Measurements from ENCODE around the gene TRIM3. TPM values are rescaled to one million over a fixed set of nuclear protein-coding genes. Genes with fewer than 3 reads are reported as not detected.

The TRIM3 gene
- total and polyA plus RNA-seq, 9 donors = 11.4 to 20.0 (median 15.3) TPM

DNA sequence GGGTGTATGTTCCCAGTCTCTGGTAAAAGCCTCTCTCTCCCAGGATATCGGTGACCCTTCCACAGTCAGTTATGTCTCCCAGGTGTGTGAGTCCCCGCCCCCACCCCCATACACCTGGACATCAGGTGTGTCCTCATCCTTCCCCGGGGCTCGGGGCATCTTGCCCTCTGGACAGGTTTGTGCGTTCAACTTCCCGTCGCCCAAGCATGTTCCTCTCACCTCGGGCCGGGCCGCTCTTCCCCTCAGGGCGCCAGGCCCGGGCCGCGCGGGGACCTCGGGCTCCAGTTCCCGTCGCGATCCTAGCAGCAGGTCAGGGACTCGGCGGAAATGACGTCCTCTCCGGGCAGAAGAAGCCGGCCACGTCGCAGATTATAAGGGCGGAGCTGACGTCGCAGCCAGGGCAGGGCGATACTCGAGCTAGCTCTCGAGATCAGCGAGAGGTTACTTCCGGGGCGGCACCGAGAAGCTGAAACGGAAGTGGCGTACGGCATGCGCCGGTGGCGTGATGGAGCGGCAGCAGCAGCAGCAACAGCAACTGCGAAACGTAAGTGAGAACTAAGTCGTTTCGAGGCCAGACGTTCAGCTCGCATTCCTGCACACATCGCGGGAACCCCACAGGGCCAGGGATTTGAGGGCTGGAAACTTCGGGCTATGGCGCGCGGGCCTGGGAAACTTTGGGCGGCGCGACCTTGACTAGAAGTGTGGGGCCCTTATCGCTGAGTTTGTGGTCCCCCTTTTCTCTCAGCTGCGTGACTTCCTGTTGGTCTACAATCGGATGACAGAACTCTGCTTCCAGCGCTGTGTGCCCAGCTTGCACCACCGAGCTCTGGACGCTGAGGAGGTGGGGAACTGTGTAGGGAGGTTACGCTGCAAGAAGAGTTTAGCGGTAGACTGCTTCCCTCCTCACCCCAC, 7.5 kb upstream of the TRIM3 start, which contains the start of the genes ARFIP2 and TIMM10B:
ARFIP2 (minus strand) TSS at position 320 of the 912 bp plus-strand sequence. CDS start 910 bp downstream, outside the sequence.
TIMM10B (plus strand) TSS at position 490 of the 912 bp plus-strand sequence; CDS start at position 506, 16 bp downstream.
- Histone ChIP-seq H3K4me1 (ENCODE audit: control insufficient read depth, insufficient read depth, low read length) (peaks cover 20% of the 10 kb centered on the region), H3K36me3 (ENCODE audit: control insufficient read depth, insufficient read depth, low read length) (peaks cover 69% of the 10 kb centered on the region), H3K27me3 (ENCODE audit: control insufficient read depth, insufficient read depth, low read length) (no peaks in the 10 kb centered on the region), H3K4me3 (ENCODE audit: low read length) (peak within 1 kb of the TSS; percentile 94), H3K9me3 (replicated peaks; ENCODE audit: control insufficient read depth, low read depth, low read length) (no peaks in the 10 kb centered on the region), H3K27ac (ENCODE audit: low read length) (peak within 1 kb of the TSS; percentile 99)
- WGBS (ENCODE audit: insufficient coverage) = under 1% methylated on average over 53 of the region's 66 CpGs
- peak; percentile 99 for DNase-seq

DNA sequence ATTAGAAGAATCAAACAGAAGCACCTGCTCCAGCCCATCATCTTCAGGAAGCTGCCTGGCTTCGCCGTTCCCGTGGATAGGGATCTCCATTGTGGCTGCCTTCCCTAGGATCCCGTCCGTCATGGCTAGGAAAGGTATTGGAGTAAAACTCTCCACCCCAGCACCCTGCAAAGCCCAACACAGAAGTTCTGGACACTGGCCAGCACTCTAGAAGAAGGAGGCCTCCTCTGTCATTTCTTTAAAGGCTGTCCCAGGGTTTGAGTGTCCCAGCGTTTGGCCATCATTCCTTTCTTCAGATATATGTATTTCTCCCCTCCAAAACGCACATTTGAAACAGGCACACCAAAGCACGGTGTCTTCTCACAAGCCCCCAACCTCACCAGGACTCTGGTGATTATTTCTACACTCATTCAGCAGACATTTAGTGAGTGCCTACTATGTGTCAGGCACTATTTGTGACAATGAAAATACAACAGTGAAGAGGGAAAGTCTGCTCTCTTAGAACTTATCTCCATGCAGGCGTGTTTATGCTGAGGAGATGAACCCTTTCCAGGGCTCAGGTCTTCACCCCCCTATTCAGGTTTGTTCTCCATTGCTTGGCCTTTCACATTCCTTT, 6.7 kb upstream of the TRIM3 start:
- peaks cover 67% of the 10 kb centered on the region for H3K36me3 ChIP-seq (ENCODE audit: control insufficient read depth, insufficient read depth, low read length)
- DNase-seq = peak; percentile 65

DNA sequence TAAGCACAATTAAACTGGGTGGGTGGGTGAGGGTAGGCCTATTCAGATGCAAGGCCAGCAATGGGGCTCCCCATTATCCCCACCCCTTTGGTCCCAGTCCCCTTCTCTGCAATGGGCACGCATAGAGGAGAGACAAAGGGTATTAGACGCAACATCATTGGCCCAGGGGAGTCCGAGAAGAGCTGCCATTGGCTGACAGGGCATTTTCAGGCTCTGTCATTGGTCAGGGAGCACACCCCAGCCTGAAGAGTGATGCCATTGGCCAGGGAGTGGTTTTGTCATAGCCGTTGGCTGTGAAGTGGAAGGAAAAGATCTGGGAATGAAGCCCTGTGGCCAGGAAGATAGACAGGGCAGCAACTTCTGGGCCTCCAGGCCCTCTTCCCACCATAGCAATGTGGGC, 2.8 kb upstream of the TRIM3 start:
- Histone ChIP-seq H3K27me3 (ENCODE audit: control insufficient read depth, insufficient read depth, low read length) (no peaks in the 10 kb centered on the region), H3K4me1 (ENCODE audit: control insufficient read depth, insufficient read depth, low read length) (peaks cover 28% of the 10 kb centered on the region), H3K4me3 (ENCODE audit: low read length) (no peak overlapping the region), H3K9me3 (replicated peaks; ENCODE audit: control insufficient read depth, low read depth, low read length) (no peaks in the 10 kb centered on the region), H3K27ac (ENCODE audit: low read length) (no peak overlapping the region), H3K36me3 (ENCODE audit: control insufficient read depth, insufficient read depth, low read length) (peaks cover 37% of the 10 kb centered on the region)
- DNase-seq = no peak
- 94% methylated on average over 2 of the region's 4 CpGs for WGBS (ENCODE audit: insufficient coverage)

More for the DNA sequence above, 6.7 kb upstream of the TRIM3 start:
- WGBS (ENCODE audit: insufficient coverage) = 27% methylated on average over 5 of the region's 9 CpGs
- Histone ChIP-seq H3K27ac (ENCODE audit: low read length) (peak overlapping the region; percentile 99), H3K9me3 (replicated peaks; ENCODE audit: control insufficient read depth, low read depth, low read length) (no peaks in the 10 kb centered on the region), H3K27me3 (ENCODE audit: control insufficient read depth, insufficient read depth, low read length) (no peaks in the 10 kb centered on the region), H3K4me1 (ENCODE audit: control insufficient read depth, insufficient read depth, low read length) (peaks cover 20% of the 10 kb centered on the region), H3K4me3 (ENCODE audit: low read length) (peak overlapping the region; percentile 94)

DNA sequence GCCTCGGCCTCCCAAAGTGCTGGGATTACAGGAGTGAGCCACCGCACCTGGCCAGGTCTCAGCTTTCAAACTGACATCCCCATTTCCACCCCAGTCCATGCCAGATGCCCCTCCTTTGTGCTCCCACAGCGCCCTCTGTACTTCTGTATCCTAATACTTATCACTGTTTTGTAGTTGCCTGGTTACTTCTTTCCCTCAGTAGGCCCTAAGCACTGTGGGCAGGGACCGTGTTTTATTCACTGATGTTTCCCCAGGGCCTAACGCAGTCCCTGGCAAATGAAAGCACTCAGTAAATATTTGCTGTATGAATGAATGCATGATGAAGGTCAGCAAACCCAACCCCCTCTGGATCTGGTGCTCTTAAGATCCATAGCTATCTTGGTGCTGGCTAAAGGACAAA, 2.2 kb upstream of the TRIM3 start:
- Histone ChIP-seq H3K4me1 (ENCODE audit: control insufficient read depth, insufficient read depth, low read length) (peaks cover 28% of the 10 kb centered on the region), H3K9me3 (replicated peaks; ENCODE audit: control insufficient read depth, low read depth, low read length) (no peaks in the 10 kb centered on the region), H3K4me3 (ENCODE audit: low read length) (no peak overlapping the region), H3K36me3 (ENCODE audit: control insufficient read depth, insufficient read depth, low read length) (peaks cover 37% of the 10 kb centered on the region), H3K27ac (ENCODE audit: low read length) (no peak overlapping the region), H3K27me3 (ENCODE audit: control insufficient read depth, insufficient read depth, low read length) (no peaks in the 10 kb centered on the region)
- WGBS (ENCODE audit: insufficient coverage) = 63% methylated on average over 3 of the region's 5 CpGs
- no peak for DNase-seq

DNA sequence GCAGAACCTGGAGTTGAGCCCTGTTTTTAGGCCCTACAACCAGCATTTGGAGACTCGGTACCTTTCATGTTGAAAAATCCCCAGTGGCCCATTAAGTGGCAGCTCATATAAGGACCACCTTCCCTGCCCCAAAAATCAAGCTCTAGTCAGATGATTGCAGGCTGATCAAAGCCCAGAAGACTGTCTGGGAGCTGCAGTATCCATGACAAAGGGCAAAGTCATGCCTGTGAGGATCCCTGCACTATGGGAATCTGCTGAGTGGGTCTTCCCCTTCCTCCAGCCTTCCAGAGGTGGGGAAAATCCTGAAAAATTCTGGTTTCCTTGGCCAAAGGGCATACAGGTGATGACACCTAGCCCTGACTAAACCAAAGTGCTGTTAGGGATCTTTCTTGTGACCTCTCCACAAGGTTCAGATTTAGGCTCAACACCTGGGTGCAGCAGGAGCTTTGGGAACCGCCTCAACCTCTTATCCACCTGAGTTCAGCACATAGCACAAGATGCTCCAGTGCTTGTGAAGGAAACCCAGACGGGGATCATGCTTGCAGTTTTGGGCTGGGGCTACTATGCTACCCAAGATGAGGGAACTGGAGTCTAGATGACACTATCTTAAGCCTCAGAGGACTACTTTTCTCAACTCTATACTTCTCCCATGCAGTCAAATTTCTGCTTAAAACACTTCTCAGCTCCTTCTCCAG, 1.2 kb upstream of the TRIM3 start:
- Histone ChIP-seq H3K27ac (ENCODE audit: low read length) (peak overlapping the region; percentile 92), H3K27me3 (ENCODE audit: control insufficient read depth, insufficient read depth, low read length) (no peaks in the 10 kb centered on the region), H3K9me3 (replicated peaks; ENCODE audit: control insufficient read depth, low read depth, low read length) (no peaks in the 10 kb centered on the region), H3K4me3 (ENCODE audit: low read length) (no peak overlapping the region), H3K4me1 (ENCODE audit: control insufficient read depth, insufficient read depth, low read length) (peaks cover 20% of the 10 kb centered on the region), H3K36me3 (ENCODE audit: control insufficient read depth, insufficient read depth, low read length) (peaks cover 36% of the 10 kb centered on the region)
- 58% methylated on average over 3 of the region's 3 CpGs for WGBS (ENCODE audit: insufficient coverage)
- peak; percentile 29 for DNase-seq

DNA sequence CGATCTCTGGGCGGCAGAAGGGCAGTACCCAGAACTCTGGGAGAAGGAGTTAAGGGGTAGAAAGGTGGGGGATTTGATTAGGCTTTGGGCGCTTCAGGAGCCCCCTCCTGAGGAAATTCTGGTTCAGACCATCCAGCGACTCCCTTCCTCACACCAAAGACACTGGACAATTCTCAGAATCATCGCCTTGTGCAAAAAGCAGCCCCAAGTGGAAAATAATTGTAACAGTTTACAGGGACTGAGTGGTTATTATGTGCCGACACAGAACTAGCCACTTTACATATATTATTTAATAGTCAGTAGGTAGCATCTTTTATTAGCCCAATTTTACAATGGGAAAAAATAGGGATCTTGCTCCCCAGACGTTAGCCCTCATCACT, 662 bp upstream of the TRIM3 start:
- Histone ChIP-seq H3K4me1 (ENCODE audit: control insufficient read depth, insufficient read depth, low read length) (peaks cover 21% of the 10 kb centered on the region), H3K4me3 (ENCODE audit: low read length) (peak overlapping the region; percentile 74), H3K9me3 (replicated peaks; ENCODE audit: control insufficient read depth, low read depth, low read length) (no peaks in the 10 kb centered on the region), H3K27me3 (ENCODE audit: control insufficient read depth, insufficient read depth, low read length) (no peaks in the 10 kb centered on the region), H3K36me3 (ENCODE audit: control insufficient read depth, insufficient read depth, low read length) (peaks cover 30% of the 10 kb centered on the region), H3K27ac (ENCODE audit: low read length) (peak overlapping the region; percentile 92)
- no peak for DNase-seq
- 0% methylated on average over 1 of the region's 7 CpGs for WGBS (ENCODE audit: insufficient coverage)

DNA sequence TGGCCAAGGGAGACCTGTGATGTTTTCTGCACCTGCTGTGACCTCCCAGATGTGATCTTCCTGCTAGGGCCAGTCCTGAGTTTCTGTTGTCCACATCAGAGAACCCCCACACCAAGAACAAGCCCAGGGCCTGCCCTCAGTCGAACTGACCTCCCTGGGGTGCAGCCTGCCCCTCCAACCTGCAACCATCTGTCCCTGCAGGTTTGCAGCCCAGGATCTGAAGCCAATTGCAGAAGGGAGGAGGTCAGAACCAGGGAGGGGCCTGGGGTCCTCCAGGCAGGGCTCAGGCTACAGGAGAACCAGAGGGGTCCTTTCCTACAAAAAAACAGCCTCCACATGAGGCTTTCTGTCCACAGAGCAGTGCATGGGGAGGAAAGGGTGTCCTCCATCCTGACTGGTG, 807 bp downstream of the TRIM3 start:
- Histone ChIP-seq H3K4me1 (ENCODE audit: control insufficient read depth, insufficient read depth, low read length) (peaks cover 26% of the 10 kb centered on the region), H3K27ac (ENCODE audit: low read length) (no peak overlapping the region), H3K9me3 (replicated peaks; ENCODE audit: control insufficient read depth, low read depth, low read length) (no peaks in the 10 kb centered on the region), H3K27me3 (ENCODE audit: control insufficient read depth, insufficient read depth, low read length) (no peaks in the 10 kb centered on the region), H3K36me3 (ENCODE audit: control insufficient read depth, insufficient read depth, low read length) (peaks cover 16% of the 10 kb centered on the region), H3K4me3 (ENCODE audit: low read length) (peak overlapping the region; percentile 93)
- DNase-seq = no peak
- WGBS (ENCODE audit: insufficient coverage) = no CpG with 5 or more reads among the region's 1 CpG

DNA sequence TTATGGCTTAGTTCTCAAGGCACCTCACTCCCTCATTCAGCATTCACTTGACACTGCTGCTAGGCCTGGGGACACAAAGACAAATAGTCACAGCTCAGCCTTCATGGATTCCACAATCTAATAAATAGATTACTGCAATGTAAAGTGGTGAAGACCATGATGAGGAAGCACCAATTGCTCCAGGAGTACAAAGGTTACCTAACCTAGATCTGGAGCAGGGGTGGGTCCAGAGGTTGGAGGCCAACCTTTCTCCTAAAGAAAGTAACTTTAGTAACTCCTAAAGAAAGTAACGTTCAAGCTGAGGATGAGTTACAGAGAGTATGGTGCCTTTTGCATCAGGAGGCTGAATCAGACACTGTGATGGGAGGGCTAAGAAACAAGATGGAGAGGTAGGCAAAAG, 4.1 kb downstream of the TRIM3 start:
- WGBS (ENCODE audit: insufficient coverage) = 100% methylated on average over 1 of the region's 1 CpG
- peaks cover 21% of the 10 kb centered on the region for H3K4me1 ChIP-seq (ENCODE audit: control insufficient read depth, insufficient read depth, low read length)
- peaks cover 14% of the 10 kb centered on the region for H3K36me3 ChIP-seq (ENCODE audit: control insufficient read depth, insufficient read depth, low read length)
- peak overlapping the region; percentile 63 for H3K27ac ChIP-seq (ENCODE audit: low read length)
- no peaks in the 10 kb centered on the region for H3K9me3 ChIP-seq (replicated peaks; ENCODE audit: control insufficient read depth, low read depth, low read length)
- H3K4me3 ChIP-seq (ENCODE audit: low read length) = no peak overlapping the region
- no peak for DNase-seq
- H3K27me3 ChIP-seq (ENCODE audit: control insufficient read depth, insufficient read depth, low read length) = no peaks in the 10 kb centered on the region

DNA sequence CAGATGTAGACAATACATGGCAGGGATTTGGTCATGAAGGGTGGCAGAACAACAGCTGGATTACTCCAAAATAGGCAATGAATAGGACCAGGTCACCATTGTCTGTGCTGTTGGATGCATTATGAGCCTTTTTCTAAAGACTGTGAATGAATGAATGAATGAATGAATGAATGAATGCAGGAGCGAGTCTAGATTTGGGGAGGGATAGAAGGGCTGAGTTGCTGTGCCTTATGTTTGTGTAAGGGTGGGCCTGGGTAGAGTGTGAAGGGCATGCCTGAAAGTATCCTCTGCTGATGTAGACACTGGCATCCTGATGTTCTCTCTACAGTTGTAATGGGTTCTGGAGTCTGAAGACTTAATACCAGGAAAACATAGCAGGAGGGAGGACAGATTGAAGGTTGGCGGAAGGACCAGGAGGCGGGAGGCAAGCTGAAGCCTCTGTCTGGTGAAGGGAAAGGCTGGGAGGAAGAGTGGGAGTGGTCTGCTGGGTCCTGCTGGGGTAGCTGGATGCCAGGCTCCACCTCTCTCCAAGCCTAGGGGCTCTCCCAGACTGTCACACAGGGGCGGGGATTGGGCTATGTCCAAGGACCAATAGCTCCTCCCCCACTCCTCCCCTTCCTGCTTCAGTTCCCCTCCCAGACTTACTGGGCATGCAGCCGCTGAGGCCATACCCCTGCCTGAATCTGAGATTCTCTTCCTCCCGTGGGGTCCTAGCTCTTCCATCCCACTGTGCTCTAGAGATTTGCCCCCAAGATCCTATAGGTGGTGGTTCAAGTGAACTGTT, 4.8 kb downstream of the TRIM3 start:
- WGBS (ENCODE audit: insufficient coverage) = 42% methylated on average over 4 of the region's 6 CpGs

More for the DNA sequence above, 4.8 kb downstream of the TRIM3 start:
- Histone ChIP-seq H3K27ac (ENCODE audit: low read length) (peak overlapping the region; percentile 63), H3K4me3 (ENCODE audit: low read length) (no peak overlapping the region), H3K9me3 (replicated peaks; ENCODE audit: control insufficient read depth, low read depth, low read length) (no peaks in the 10 kb centered on the region), H3K27me3 (ENCODE audit: control insufficient read depth, insufficient read depth, low read length) (no peaks in the 10 kb centered on the region), H3K4me1 (ENCODE audit: control insufficient read depth, insufficient read depth, low read length) (peaks cover 16% of the 10 kb centered on the region), H3K36me3 (ENCODE audit: control insufficient read depth, insufficient read depth, low read length) (peaks cover 18% of the 10 kb centered on the region)
- peak; percentile 94 for DNase-seq
